Muscle of leg (tissue), 11 donors: ENCODE results near the gene GPR37. TPM values are rescaled to one million over a fixed set of nuclear protein-coding genes. Genes with fewer than 3 reads are reported as not detected.
A peak's percentile ranks its signal among the peaks of the same experiment; 100 is the strongest.

Source experiments
- DNase-seq: peaks from one replicate; pipeline ENCODE4 v3.0.0; 2013
- H3K27ac ChIP-seq: one replicate; pipeline ENCODE4 v1.5.1; 2013; ENCODE audit warnings: mild to moderate bottlenecking, low read length, control low read depth
- H3K27me3 ChIP-seq: one replicate; pipeline ENCODE4 v1.6.1; 2013; ENCODE audit warnings: low read length; ENCODE audit not compliant: control insufficient read depth, insufficient read depth
- H3K36me3 ChIP-seq: one replicate; pipeline ENCODE4 v1.6.1; 2013; ENCODE audit warnings: low read length; ENCODE audit not compliant: control insufficient read depth, insufficient read depth
- H3K4me1 ChIP-seq: one replicate; pipeline ENCODE4 v1.6.1; 2013; ENCODE audit warnings: low read length; ENCODE audit not compliant: control insufficient read depth, insufficient read depth
- H3K4me3 ChIP-seq: one replicate; pipeline ENCODE4 v1.5.1; 2013; ENCODE audit warnings: low read length, control low read depth
- H3K9me3 ChIP-seq: replicated peaks from 2 replicates; pipeline ENCODE4 v1.6.1; 2013; ENCODE audit warnings: low read depth, low read length; ENCODE audit not compliant: control insufficient read depth
- WGBS: methylation state at CpG from one replicate; pipeline ENCODE4 v1.1.5; 2013; ENCODE audit warnings: missing lambda C conversion rate; ENCODE audit not compliant: insufficient coverage; 5-methylcytosine and 5-hydroxymethylcytosine counted together
- polyA plus RNA-seq, 8 donors: library from polyadenylated mRNA; unstranded; fragments of 120-200 nt; gene quantifications; one replicate each; pipeline versions ENCODE4 v1.2.1 to v1.2.3, GENCODE V29; 2013; ENCODE audit warnings: inconsistent platforms in 1 of 8, low replicate concordance in 1 of 8; ENCODE audit not compliant: insufficient read length in 8 of 8, insufficient read depth in 1 of 8
- total RNA-seq: library from RNA; stranded (reverse); fragments of 120-200 nt; gene quantifications from one replicate; pipeline ENCODE4 v1.2.4, GENCODE V29; 2013

Gene GPR37
- total and polyA plus RNA-seq, 9 donors = 14.9 to 54.6 (median 28.9) TPM

- Histone ChIP-seq H3K36me3 (no peaks in the 10 kb centered on the region), H3K9me3 (peaks cover 4% of the 10 kb centered on the region), H3K4me1 (no peaks in the 10 kb centered on the region), H3K4me3 (no peak overlapping the region), H3K27me3 (no peaks in the 10 kb centered on the region), H3K27ac (no peak overlapping the region)
- WGBS = no CpG with 5 or more reads among the region's 3 CpGs
- DNase-seq = no peak
Observed at GRCh38 chr7:124713086-124713485, 52.5 kb downstream of the GPR37 start.

GRCh38 chr7:124712017-124712416 lies 53.6 kb downstream of the GPR37 start:
- Histone ChIP-seq H3K27ac (no peak overlapping the region), H3K27me3 (no peaks in the 10 kb centered on the region), H3K9me3 (peaks cover 4% of the 10 kb centered on the region), H3K4me3 (no peak overlapping the region), H3K4me1 (no peaks in the 10 kb centered on the region), H3K36me3 (no peaks in the 10 kb centered on the region)
- no peak for DNase-seq

DNA sequence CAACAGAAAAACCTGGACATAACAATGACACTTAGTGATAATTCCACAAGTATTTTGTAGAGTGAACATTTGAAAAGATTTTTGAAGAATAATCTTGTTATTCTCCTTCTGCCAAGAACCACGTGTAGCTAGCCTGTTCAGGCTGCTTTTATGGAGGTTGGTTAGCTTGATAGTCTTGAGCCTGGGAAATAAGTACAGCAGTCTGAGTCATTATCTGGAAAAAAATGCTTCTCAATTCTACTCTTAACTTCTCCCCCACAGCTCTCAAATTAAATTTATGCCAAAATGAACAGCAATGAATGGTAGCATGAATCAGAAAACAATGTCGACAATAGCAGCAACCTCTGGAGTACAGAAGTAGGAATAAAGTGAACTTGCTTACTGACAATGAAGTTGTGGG lies 63.2 kb downstream of the GPR37 start:
- Histone ChIP-seq H3K4me1 (no peaks in the 10 kb centered on the region), H3K4me3 (no peak overlapping the region), H3K27ac (no peak overlapping the region), H3K27me3 (no peaks in the 10 kb centered on the region), H3K9me3 (no peaks in the 10 kb centered on the region), H3K36me3 (no peaks in the 10 kb centered on the region)
- DNase-seq = peak; percentile 19
- WGBS = no CpG with 5 or more reads among the region's 2 CpGs

DNA sequence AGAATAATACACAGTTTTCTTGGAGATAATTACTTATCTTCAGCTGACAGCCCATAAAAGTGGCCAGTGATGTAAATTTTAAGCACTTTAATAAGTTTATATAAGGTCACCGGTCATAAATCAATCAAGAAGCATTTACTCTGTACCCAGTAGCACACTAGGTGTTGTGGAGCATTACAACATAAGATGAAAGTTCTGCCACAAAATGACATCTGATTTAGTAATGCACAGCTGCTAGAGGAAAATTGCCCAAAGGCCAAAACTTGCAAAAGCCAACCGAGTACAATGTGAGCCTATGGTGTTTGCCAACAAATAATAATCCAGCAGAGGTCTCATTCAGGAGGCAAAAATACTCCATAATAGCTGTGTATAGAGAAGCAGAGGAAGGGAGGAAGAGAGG lies 63.6 kb downstream of the GPR37 start:
- no peaks in the 10 kb centered on the region for H3K27me3 ChIP-seq
- H3K9me3 ChIP-seq = no peaks in the 10 kb centered on the region
- WGBS = 20% methylated on average over 1 of the region's 2 CpGs
- no peaks in the 10 kb centered on the region for H3K4me1 ChIP-seq
- DNase-seq = peak; percentile 53
- no peaks in the 10 kb centered on the region for H3K36me3 ChIP-seq
- no peak overlapping the region for H3K4me3 ChIP-seq
- no peak overlapping the region for H3K27ac ChIP-seq

GRCh38 chr7:124700655-124701054 lies 64.9 kb downstream of the GPR37 start:
- no CpG with 5 or more reads among the region's 3 CpGs for WGBS
- Histone ChIP-seq H3K27me3 (no peaks in the 10 kb centered on the region), H3K36me3 (no peaks in the 10 kb centered on the region), H3K4me3 (no peak overlapping the region), H3K27ac (no peak overlapping the region), H3K9me3 (no peaks in the 10 kb centered on the region), H3K4me1 (no peaks in the 10 kb centered on the region)
- peak; percentile 5 for DNase-seq

- Histone ChIP-seq H3K27me3 (no peaks in the 10 kb centered on the region), H3K27ac (no peak overlapping the region), H3K4me3 (no peak overlapping the region), H3K4me1 (no peaks in the 10 kb centered on the region), H3K9me3 (no peaks in the 10 kb centered on the region), H3K36me3 (no peaks in the 10 kb centered on the region)
- no peak for DNase-seq
- 76% methylated on average over 2 of the region's 3 CpGs for WGBS
Observed at GRCh38 chr7:124698964-124699363, 66.6 kb downstream of the GPR37 start.

DNA sequence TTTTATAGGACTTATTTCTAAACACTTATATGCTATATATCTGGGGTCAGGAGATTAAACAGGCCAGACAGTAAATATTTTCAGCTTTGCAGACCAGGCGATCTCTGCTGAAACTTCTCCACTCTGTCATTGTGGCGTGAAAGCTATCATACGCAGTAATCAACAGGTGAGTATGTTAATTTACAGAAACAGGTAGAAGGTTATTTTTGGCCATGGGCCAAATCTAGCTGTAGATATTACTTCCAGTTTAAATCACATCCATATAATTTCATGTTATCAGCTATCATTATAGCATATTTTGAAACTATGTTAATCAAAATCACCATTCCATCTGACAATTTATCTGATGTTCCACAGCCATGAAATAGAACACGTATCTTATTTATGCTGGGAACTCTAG lies 67.8 kb downstream of the GPR37 start:
- Histone ChIP-seq H3K4me1 (no peaks in the 10 kb centered on the region), H3K27me3 (no peaks in the 10 kb centered on the region), H3K4me3 (no peak overlapping the region), H3K27ac (no peak overlapping the region), H3K9me3 (no peaks in the 10 kb centered on the region), H3K36me3 (no peaks in the 10 kb centered on the region)
- no peak for DNase-seq
- WGBS = no CpG with 5 or more reads among the region's 4 CpGs

Other genes starting within 250 kb of the GPR37 start
- 25.5 TPM for gene POT1, start 164.0 kb upstream of the GPR37 start, total RNA-seq
- 10 to 100 TPM; 13.2 to 23.1 (median 19.1) TPM for gene POT1, start 164.0 kb upstream of the GPR37 start, polyA plus RNA-seq